GM23248 (cell line): ENCODE data around the gene PCDHA1.

Experiments used
- EZH2 ChIP-seq: fragments of 200-600 bp; sonication (generic); IDR thresholded peaks from 2 replicates; pipeline ENCODE4 v1.6.1; 2018; ENCODE audit warnings: antibody characterized with exemption, mild to moderate bottlenecking; ENCODE audit not compliant: insufficient read depth, poor library complexity, severe bottlenecking
- EZH2phosphoT487 ChIP-seq: fragments of 200-600 bp; sonication (generic); IDR thresholded peaks from 2 replicates; pipeline ENCODE4 v1.6.1; 2018; ENCODE audit warnings: antibody characterized with exemption, moderate library complexity, mild to moderate bottlenecking, low read depth; ENCODE audit not compliant: insufficient read depth

GRCh38 chr5:140916325-140916724 lies 130.4 kb downstream of the PCDHA1 start:
- no peak for TF ChIP-seq EZH2phosphoT487
- TF ChIP-seq EZH2 = no peak
